ENCODE measurements around the gene SURF4.
"Not testable (repeated sequence)": the region's sequence is repeated elsewhere in the genome, so short reads cannot be mapped to it uniquely, and the experiment has no call there.

The SURF4 gene

DNA sequence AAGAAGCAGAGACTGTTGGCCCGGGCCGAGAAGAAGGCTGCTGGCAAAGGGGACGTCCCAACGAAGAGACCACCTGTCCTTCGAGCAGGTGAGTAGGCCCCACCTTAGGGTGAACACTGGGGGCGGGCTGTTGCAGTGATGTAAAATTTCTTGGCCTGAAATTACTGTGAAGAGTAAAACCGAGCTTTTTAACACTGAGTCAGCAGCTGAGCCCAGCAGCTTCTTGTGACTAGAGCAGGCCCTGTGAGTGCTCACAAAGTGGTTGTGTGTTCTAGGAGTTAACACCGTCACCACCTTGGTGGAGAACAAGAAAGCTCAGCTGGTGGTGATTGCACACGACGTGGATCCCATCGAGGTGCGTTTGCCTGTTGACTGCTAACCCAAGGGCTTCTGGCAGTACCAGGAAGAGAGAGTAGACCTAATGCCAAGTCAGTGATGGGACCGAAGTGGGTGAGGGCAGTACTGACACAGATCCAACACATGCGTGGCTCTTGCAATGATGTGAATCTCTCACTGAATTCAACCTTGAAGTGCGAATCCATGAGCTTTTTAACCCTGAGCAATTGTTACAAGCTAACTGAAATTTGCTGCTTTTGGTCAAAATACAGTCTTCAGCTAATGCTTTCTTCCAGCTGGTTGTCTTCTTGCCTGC lies 25.8 kb downstream of the SURF4 start:
- DNase-seq = no peak

DNA sequence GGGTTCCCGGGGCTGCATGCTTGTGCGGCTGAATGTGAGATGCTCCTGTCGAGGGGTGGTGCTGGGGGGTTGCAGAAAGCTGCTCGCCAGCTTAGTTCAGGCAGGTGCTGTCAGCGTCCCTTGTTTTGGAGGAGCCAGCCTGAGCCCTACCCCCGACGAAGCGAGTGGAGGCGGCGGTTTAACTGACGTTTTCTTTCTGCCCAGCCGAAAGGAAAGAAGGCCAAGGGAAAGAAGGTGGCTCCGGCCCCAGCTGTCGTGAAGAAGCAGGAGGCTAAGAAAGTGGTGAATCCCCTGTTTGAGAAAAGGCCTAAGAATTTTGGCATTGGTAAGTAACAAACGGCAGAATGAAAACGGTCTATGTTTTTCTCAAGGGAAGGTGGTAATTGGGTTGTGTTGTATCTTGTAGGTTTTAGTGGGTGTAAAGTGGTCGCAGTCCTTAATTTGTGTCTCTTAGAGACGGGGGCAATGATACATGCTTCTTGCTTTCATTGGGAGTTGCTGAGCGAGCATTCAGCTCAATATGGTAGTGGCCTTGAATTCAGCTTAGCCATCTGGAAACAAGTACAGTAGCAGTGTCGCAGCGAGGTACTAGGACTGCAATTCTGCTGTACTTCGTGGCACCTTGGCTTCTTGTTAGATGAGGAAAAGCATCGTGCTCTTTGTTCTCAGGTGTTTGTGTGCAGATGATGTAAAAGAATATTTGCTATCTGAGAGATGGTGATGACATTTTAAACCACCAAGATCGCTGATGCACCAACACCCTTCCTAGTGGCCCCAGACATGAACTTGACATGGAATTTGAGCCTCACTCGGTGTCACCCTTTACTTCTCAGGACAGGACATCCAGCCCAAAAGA lies 26.9 kb downstream of the SURF4 start:
- DNase-seq = no peak

DNA sequence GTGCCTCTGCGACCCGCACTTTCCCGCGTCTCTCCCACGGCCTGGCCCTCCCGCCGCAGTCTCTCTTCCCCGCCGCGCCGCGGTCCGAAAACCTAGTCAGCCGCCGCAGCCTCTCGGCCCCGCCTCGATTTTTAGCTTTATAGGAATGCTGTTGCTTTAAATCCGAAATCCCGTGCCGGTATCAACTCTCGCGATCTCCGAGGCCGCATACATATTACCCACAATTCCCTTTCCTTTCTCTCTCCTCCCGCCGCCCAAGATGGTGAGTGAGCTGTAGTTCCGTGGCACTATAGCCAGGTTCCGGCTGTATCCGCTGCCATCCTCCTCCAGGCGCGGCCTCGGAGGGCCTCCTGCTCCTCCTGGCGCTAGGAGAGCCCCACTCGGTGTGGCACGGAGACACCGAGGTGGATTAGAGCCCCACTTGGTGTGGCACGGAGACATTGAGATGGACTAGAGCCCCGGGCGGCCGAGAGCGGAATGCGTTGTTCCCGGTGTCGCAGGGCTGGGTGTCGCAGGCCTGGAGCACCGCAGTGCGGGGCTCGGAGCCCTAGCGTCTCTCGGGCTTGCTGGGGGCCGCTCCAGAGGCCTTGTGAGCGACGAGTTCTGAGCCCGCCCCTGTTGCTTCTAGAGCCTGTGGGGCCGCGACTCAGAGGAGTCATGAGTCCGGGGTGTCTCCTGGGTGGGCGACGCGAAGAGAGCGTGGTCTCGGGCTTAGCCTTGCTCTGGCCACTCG lies 27.7 kb downstream of the SURF4 start, which contains the start of the genes MED22 and RPL7A:
Gene MED22 (minus strand): TSS at position 147 of the 733 bp plus-strand sequence. CDS start 1,469 bp downstream, outside the sequence.
Gene RPL7A (plus strand): TSS at position 234 of the 733 bp plus-strand sequence. CDS start 26 bp downstream, at position 260.
- peak; percentile 97 for DNase-seq

DNA sequence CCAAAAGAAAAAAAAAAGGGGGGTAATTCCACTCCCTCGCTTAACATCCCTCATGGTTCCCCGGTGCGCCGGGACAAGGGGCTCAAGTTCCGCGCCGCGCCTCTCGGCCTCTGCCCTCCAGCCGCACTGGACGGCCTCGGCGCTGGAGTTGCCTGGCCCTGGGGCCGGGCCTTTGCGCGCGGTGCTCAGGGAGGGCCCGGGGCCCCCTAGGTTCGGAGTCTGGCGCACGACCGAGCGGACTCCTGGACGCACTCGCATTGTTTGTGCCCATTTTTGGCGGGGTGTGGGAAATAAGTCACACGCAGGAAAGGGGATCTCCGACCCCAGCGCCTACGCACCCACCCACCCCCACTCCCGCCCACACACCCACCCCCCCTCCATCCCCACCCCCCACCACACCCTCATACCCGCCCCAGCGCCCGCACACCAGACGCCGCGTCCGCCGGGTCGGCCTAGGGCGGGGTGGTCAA lies 28.3 kb downstream of the SURF4 start:
- no peak for DNase-seq

GRCh38 chr9:133346021-133346785 lies 29.7 kb downstream of the SURF4 start:
- DNase-seq = no peak

GRCh38 chr9:133345596-133345995 lies 30.3 kb downstream of the SURF4 start:
- no peak for DNase-seq

DNA sequence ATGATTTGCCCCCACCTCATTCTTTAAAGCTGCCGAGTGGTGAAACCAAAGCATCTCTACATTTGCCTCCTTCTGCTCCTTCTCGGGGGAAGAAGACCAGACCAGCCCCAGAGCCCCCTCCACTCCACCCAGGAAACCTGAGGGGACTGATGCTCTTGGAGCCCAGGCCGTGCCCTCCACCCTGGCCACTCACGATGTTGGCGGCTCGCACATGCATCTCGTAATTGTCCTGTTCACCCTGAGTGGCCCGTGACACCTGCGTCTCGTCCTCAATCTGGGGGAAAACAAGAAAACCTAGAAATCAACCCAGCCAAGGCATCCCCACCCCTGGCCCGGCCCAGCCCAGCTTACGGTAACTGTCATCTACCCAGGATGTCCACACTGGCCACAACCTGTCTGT lies 30.9 kb downstream of the SURF4 start:
- no peak for DNase-seq

DNA sequence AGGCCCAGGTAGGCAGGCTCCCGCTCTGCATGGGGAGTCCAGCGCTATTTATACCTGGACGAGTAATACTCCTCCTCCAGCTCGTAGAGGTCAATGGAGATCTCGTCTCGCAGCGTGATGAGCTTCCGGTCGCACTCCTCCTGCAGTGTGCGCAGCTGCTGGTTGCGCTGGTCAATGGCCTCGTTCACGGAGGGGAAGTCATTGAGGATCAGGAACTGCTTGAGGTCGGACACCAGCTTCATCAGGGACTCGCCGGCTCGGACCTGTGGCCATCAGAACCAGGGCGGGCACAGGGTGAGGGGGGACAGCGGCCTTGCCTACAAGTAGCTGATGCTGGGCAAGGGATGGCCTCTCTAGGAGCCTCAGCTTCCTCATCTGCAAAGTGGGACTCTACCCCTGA lies 31.8 kb downstream of the SURF4 start:
- DNase-seq = no peak

DNA sequence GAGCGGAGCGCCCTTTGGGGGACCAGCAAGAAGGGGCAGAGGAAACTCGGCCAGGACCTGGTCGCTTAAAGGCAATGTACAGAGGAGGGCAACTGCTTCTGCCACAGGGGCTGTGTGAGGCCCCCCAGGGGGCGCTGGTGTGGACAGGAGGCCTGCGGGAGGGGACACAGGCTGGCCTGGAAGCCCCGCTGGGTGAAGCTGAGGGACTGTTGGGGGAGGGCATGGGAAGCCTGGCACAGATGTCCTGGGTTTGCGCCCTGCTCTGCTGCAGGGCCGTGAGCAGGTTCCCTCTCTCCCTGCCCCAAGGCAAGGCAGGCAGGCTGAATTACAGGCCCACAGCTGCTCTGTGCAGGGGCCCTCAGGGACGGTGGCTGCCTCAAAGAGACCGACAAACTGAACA lies 33.3 kb downstream of the SURF4 start:
- DNase-seq = no peak

- DNase-seq = no peak
Observed at GRCh38 chr9:133342069-133342406, 33.8 kb downstream of the SURF4 start.

DNA sequence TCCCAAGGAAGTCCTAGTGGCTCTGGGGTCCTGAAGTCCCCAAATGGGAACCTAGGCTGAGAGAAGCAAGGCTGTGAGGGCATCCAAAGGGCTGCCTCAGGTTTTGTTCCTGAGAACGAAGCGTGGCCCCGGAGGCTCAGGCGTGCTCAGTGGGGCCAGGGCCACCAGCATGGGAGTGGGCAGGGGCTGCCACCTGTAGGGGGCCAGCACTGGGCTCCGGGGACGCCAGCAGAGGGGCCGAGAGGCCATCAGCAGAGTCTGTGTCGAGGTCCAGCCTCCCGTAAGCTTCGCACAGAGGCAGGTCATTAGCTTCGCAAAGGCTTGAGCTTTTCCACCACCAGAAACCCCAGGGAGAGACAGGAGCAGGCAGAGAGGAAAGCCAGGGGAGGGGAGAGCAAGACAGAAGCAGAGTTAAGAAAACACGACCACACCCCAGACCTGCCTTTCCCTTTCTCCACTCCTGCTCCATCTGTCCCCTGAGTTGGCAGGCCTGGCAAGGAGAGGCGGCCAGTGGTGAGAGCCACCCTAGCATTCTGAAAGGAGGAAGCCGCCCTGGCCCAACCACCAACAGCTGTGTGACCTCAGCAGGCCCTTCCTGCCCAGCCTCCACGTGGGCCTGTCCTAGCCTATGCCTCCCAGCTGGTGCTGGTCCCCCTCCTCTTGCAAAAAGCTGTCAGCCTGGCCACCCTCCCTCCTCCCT lies 34.3 kb downstream of the SURF4 start:
- no peak for DNase-seq

- DNase-seq = no peak
Observed at GRCh38 chr9:133340916-133341315, 34.9 kb downstream of the SURF4 start.

GRCh38 chr9:133340256-133340655 lies 35.6 kb downstream of the SURF4 start:
- DNase-seq = no peak

DNA sequence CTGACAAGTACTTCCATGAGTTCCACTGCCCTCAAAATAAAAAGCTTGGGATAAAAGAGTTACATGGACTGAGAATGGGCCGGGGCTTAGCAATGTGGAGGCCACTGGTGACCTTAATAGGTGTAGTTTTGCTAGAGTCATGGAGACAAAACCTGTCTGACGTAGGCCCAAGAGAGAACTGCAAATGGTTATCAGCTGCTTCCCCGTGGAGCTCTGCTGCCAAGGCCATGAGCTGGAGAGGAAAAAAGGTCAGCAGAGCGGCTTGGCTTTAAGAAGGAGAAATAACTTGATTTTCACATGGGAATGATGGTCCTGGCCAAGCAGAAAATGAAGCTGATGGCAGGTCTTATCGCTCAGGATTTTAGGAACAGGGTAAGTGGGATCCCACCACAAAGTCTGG lies 36.2 kb downstream of the SURF4 start:
- no peak for DNase-seq

DNA sequence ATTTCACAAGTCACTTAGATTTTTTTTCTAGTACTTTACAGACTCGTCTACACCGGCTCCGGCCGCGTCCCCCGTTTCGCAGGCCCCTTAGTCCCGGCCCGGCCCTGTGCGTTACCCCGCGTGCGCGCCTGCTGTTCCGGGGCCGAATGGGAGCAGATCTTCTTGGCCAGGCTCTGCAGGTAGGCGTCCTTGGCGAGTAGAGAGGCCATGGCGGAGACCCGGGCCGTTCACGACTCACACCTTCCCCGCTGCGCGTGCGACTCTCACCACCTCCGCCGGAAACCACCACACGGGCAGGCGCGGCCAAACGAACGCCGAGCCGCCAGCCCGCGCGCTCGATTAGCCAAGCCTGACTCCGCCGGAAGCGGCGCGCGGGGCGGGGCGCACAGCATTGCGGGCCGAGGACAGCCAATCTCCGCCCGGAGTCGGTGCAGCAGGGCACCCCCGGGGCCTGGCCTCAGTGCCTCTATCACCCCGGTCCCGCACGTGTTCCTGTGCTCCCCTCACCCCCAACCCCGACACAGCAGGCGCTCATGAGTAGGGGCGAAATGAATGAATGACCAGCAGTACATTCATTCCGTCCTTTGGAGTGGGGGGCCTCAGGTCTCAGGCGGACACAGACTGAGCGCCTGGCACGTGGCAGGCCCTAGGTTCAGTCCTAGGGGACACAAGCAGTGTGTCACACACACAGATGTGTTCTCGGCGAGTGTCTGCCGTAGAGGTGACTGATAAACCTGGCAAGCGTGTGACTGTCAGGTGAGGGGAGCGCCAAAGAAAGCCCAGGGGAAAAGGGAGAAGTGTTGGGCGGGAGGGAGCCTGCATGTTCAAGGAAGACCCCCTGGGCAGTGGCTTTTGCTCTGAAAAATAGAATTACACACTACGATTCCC lies 39.7 kb downstream of the SURF4 start, which contains the start of gene SURF6:
Gene SURF6 (minus strand): TSS at position 265 of the 888 bp plus-strand sequence. CDS start 56 bp downstream, at position 209.
- peak; percentile 90 for DNase-seq

- DNase-seq = not testable (repeated sequence)
Observed at GRCh38 chr9:133334888-133335287, 41.0 kb downstream of the SURF4 start.

GRCh38 chr9:133334161-133334560 lies 41.7 kb downstream of the SURF4 start:
- DNase-seq = no peak

- DNase-seq = no peak
Observed at GRCh38 chr9:133333566-133333965, 42.3 kb downstream of the SURF4 start.

DNA sequence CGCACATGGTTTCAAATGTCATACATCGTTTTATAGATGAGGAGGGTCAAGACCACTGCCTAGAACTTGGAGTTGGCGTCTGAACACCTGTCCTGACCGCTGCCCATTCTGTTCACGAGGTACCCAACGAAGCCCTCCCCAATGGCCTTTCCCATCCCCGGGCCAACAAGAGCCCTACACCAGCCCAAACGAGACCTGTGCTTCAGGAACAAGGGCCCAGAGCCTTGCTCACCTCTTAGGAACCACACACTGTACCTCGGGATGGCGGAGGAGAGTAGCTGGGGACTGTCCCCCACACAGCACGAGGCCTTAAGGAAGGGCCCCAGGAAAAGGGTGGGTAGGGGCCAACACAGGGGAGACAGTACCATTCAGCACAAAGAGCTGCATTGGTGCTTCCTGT lies 42.8 kb downstream of the SURF4 start:
- DNase-seq = no peak

GRCh38 chr9:133332381-133332730 lies 43.5 kb downstream of the SURF4 start:
- DNase-seq = no peak

All from NCI-H2029 (cell line).